ENCODE measurements around the gene MYCL. TPM values are rescaled to one million over a fixed set of nuclear protein-coding genes. Genes with fewer than 3 reads are reported as not detected.

Gene MYCL
- total and polyA plus RNA-seq, 8 donors = 1.4 to 17.9 (median 5.6) TPM

GRCh38 chr1:39908534-39908933 is 6.8 kb upstream of the MYCL start:
- DNase-seq = no peak
- no peak for ATAC-seq
- no peaks in the 10 kb centered on the region for H3K9me3 ChIP-seq

GRCh38 chr1:39907528-39908453 is 6.1 kb upstream of the MYCL start:
- no peaks in the 10 kb centered on the region for H3K9me3 ChIP-seq
- no peaks in the 10 kb centered on the region for H3K4me1 ChIP-seq
- no peak overlapping the region for H3K27ac ChIP-seq
- no peak for TF ChIP-seq CTCF (IDR thresholded peaks at IDR 0.05)
- H3K27me3 ChIP-seq = no peaks in the 10 kb centered on the region
- H3K4me3 ChIP-seq = no peak overlapping the region
- WGBS, 2 donors = 81 to 83% methylated on average over 3 of the region's 3 CpGs
- no peaks in the 10 kb centered on the region for H3K36me3 ChIP-seq
- ATAC-seq (peak in 1 of 4 donors; percentile 67), FAIRE-seq (no peak), DNase-seq (no peak)
- intact Hi-C loops (cut with DNase I) = loop anchor here in 1 of 3 donors (10.0 kb wide), 1 partner anchor 93 kb away; no protein-coding TSS in a partner anchor

More at GRCh38 chr1:39908534-39908933, 6.8 kb upstream of the MYCL start:
- no peak for FAIRE-seq
- no peaks in the 10 kb centered on the region for H3K4me1 ChIP-seq
- no peak for TF ChIP-seq CTCF (IDR thresholded peaks at IDR 0.05)
- no peak overlapping the region for H3K27ac ChIP-seq
- H3K36me3 ChIP-seq = no peaks in the 10 kb centered on the region
- WGBS, 2 donors = 93 to 95% methylated on average over 2 of the region's 2 CpGs
- intact Hi-C loops (cut with DNase I) = loop anchor here in 1 of 3 donors (10.0 kb wide), 1 partner anchor 94 kb away; no protein-coding TSS in a partner anchor
- H3K27me3 ChIP-seq = no peaks in the 10 kb centered on the region
- no peak overlapping the region for H3K4me3 ChIP-seq

GRCh38 chr1:39905172-39905571 is 3.5 kb upstream of the MYCL start:
- Histone ChIP-seq H3K9me3 (no peaks in the 10 kb centered on the region), H3K27me3 (no peaks in the 10 kb centered on the region), H3K4me3 (no peak overlapping the region), H3K4me1 (peaks cover 0 to 5% (median 0%) of the 10 kb centered on the region in 3 donors), H3K36me3 (no peaks in the 10 kb centered on the region), H3K27ac (no peak overlapping the region)
- DNase-seq (no peak), ATAC-seq (no peak), FAIRE-seq (no peak)
- TF ChIP-seq CTCF (IDR thresholded peaks at IDR 0.05) = no peak
- intact Hi-C loops (cut with DNase I) = loop anchor here in 1 of 3 donors (10.0 kb wide), 1 partner anchor 90 kb away; no protein-coding TSS in a partner anchor
- 75 to 77% methylated on average over 4 of the region's 4 CpGs for WGBS, 2 donors

GRCh38 chr1:39902460-39902807 is 717 bp upstream of the MYCL start:
- DNase-seq = no peak
- WGBS, 2 donors = 13 to 17% methylated on average over 13 of the region's 13 CpGs
- ATAC-seq = no peak
- no peak for FAIRE-seq
- Histone ChIP-seq H3K27me3 (no peaks in the 10 kb centered on the region), H3K9me3 (no peaks in the 10 kb centered on the region), H3K36me3 (no peaks in the 10 kb centered on the region), H3K27ac (peak overlapping the region in 2 of 4 donors; percentile 64 to 75), H3K4me3 (peak overlapping the region in 3 of 4 donors; percentile 60 to 78 (median 74)), H3K4me1 (peaks cover 0 to 14% (median 0%) of the 10 kb centered on the region in 3 donors)
- TF ChIP-seq CTCF (IDR thresholded peaks at IDR 0.05) = no peak
- intact Hi-C loops (cut with DNase I) = loop anchor here (5.0 to 10.0 kb wide), 2 partner anchors 85 to 88 kb away; no protein-coding TSS in a partner anchor

- H3K4me3 ChIP-seq = peak overlapping the region; percentile 60 to 78 (median 76)
- no peak for TF ChIP-seq CTCF (IDR thresholded peaks at IDR 0.05)
- 0% methylated on average over 11 to 28 of the region's 28 CpGs for WGBS, 2 donors
- H3K27ac ChIP-seq = peak overlapping the region; percentile 23 to 75 (median 64)
- peaks cover 0 to 14% (median 0%) of the 10 kb centered on the region in 3 donors for H3K4me1 ChIP-seq
- H3K27me3 ChIP-seq = no peaks in the 10 kb centered on the region
- intact Hi-C loops (cut with DNase I) = loop anchor here (5.0 to 10.0 kb wide), 2 partner anchors 84 to 87 kb away; no protein-coding TSS in a partner anchor
- H3K36me3 ChIP-seq = no peaks in the 10 kb centered on the region
- DNase-seq (peak in 4 of 6 donors; percentile 66 to 91 (median 78)), FAIRE-seq (no peak), ATAC-seq (peak in 3 of 4 donors; percentile 45 to 63 (median 46))
- H3K9me3 ChIP-seq = no peaks in the 10 kb centered on the region
Measured at GRCh38 chr1:39901464-39901713, 328 bp downstream of the MYCL start.

Data from pancreas (tissue), 10 donors.